H9 (cell line): ENCODE data around the gene GATAD2B. TPM values are rescaled to one million over a fixed set of nuclear protein-coding genes. Genes with fewer than 3 reads are reported as not detected.

Source experiments
- DNase-seq: peaks from one replicate; pipeline ENCODE4 v3.0.0-alpha.2; 2017
- H2AFZ ChIP-seq: one replicate; pipeline ENCODE4 v1.6.1; 2013; ENCODE audit warnings: mild to moderate bottlenecking, low read length, control low read depth, moderate library complexity
- H2AK5ac ChIP-seq: 2 replicates; pipeline ENCODE4 v1.6.1; 2013; ENCODE audit warnings: low read length, control low read depth, mixed read lengths; ENCODE audit not compliant: insufficient read length
- H2BK120ac ChIP-seq: one replicate; pipeline ENCODE4 v1.6.1; 2013; ENCODE audit warnings: low read depth, mild to moderate bottlenecking, low read length, control low read depth, inconsistent platforms; ENCODE audit not compliant: poor library complexity, severe bottlenecking
- H2BK12ac ChIP-seq: 2 replicates; pipeline ENCODE4 v1.6.1; 2013; ENCODE audit warnings: low read length, control low read depth, mixed read lengths, low read depth; ENCODE audit not compliant: insufficient read length
- H2BK15ac ChIP-seq: 2 replicates; pipeline ENCODE4 v1.6.1; 2013; ENCODE audit warnings: low read depth, low read length, control low read depth
- H2BK20ac ChIP-seq: one replicate; pipeline ENCODE4 v1.6.1; 2013; ENCODE audit warnings: low read depth, mild to moderate bottlenecking, low read length, control low read depth, inconsistent platforms; ENCODE audit not compliant: poor library complexity, severe bottlenecking
- H2BK5ac ChIP-seq: 2 replicates; pipeline ENCODE4 v1.6.1; 2013; ENCODE audit warnings: low read length, control low read depth, mixed read lengths; ENCODE audit not compliant: insufficient read length
- H3K14ac ChIP-seq: 2 replicates; pipeline ENCODE4 v1.6.1; 2013; ENCODE audit warnings: low read length, control low read depth; ENCODE audit not compliant: insufficient read depth
- H3K18ac ChIP-seq: 2 replicates; pipeline ENCODE4 v1.6.1; 2013; ENCODE audit warnings: low read depth, mild to moderate bottlenecking, mixed read lengths, low read length, control low read depth; ENCODE audit not compliant: insufficient read length
- H3K23ac ChIP-seq: 2 replicates; pipeline ENCODE4 v1.6.1; 2013; ENCODE audit warnings: low read length, control low read depth, mixed read lengths, low read depth; ENCODE audit not compliant: insufficient read length
- H3K23me2 ChIP-seq: 2 replicates; pipeline ENCODE4 v1.6.1; 2013; ENCODE audit warnings: low read depth, mild to moderate bottlenecking, mixed read lengths, low read length, control low read depth; ENCODE audit not compliant: insufficient read length, poor library complexity, severe bottlenecking
- H3K27ac ChIP-seq: 2 replicates; pipeline ENCODE4 v1.5.1; 2013; ENCODE audit warnings: low read length, control low read depth, mixed read lengths, low read depth; ENCODE audit not compliant: insufficient read length
- H3K27me3 ChIP-seq: 2 replicates; pipeline ENCODE4 v1.6.1; 2013; ENCODE audit warnings: low read length, control low read depth, inconsistent platforms; ENCODE audit not compliant: insufficient read depth
- H3K4ac ChIP-seq: 2 replicates; pipeline ENCODE4 v1.6.1; 2013; ENCODE audit warnings: low read depth, mild to moderate bottlenecking, control low read depth, inconsistent platforms, low read length, moderate library complexity
- H3K4me1 ChIP-seq: 2 replicates; pipeline ENCODE4 v1.6.1; 2013; ENCODE audit warnings: low read length, control low read depth, inconsistent platforms; ENCODE audit not compliant: insufficient read depth
- H3K4me2 ChIP-seq: 2 replicates; pipeline ENCODE4 v1.6.1; 2013; ENCODE audit warnings: low read length, control low read depth, mixed read lengths; ENCODE audit not compliant: insufficient read length, insufficient read depth
- H3K56ac ChIP-seq: 2 replicates; pipeline ENCODE4 v1.6.1; 2013; ENCODE audit warnings: low read depth, mild to moderate bottlenecking, mixed read lengths, low read length, control low read depth; ENCODE audit not compliant: insufficient read length
- H3K79me1 ChIP-seq: 2 replicates; pipeline ENCODE4 v1.6.1; 2013; ENCODE audit warnings: low read depth, mild to moderate bottlenecking, moderate library complexity, low read length, control low read depth, inconsistent platforms; ENCODE audit not compliant: insufficient read depth, poor library complexity, severe bottlenecking
- H3K79me2 ChIP-seq: 2 replicates; pipeline ENCODE4 v1.6.1; 2013; ENCODE audit warnings: low read length, control low read depth, inconsistent platforms; ENCODE audit not compliant: insufficient read depth
- H3K9ac ChIP-seq: 2 replicates; pipeline ENCODE4 v1.6.1; 2013; ENCODE audit warnings: low read length, control low read depth, mixed read lengths; ENCODE audit not compliant: insufficient read length; ENCODE audit errors: extremely low read depth
- H3K9me3 ChIP-seq: one replicate; pipeline ENCODE4 v1.6.1; 2013; ENCODE audit warnings: low read depth, low read length, inconsistent platforms; ENCODE audit not compliant: control insufficient read depth
- H3T11ph ChIP-seq: one replicate; pipeline ENCODE4 v1.6.1; 2013; ENCODE audit warnings: mild to moderate bottlenecking, low read length, control low read depth, inconsistent platforms
- H4K20me1 ChIP-seq: one replicate; pipeline ENCODE4 v1.6.1; 2013; ENCODE audit not compliant: control insufficient read depth, insufficient read length, insufficient read depth
- H4K5ac ChIP-seq: 2 replicates; pipeline ENCODE4 v1.6.1; 2013; ENCODE audit warnings: low read depth, mild to moderate bottlenecking, mixed read lengths, low read length, control low read depth; ENCODE audit not compliant: insufficient read length
- H4K8ac ChIP-seq: replicated peaks from 2 replicates; pipeline ENCODE4 v1.6.1; 2013; ENCODE audit warnings: low read length, control low read depth, mixed read lengths, low read depth; ENCODE audit not compliant: insufficient read length
- H4K91ac ChIP-seq: 2 replicates; pipeline ENCODE4 v1.6.1; 2013; ENCODE audit warnings: low read depth, mild to moderate bottlenecking, moderate library complexity, mixed read lengths, low read length, control low read depth; ENCODE audit not compliant: insufficient read length
- H3K27ac Mint-ChIP-seq, 3 experiments: 2 replicates in 2 of 3; 3 replicates in 1 of 3; pipeline ENCODE4 v1.8.0; 2020 to 2021; ENCODE audit warnings: mixed read lengths in 3 of 3, mild to moderate bottlenecking in 1 of 3, moderate library complexity in 1 of 3
- H3K27me3 Mint-ChIP-seq: 2 replicates; pipeline ENCODE4 v1.8.0; 2021; ENCODE audit warnings: low read depth, mild to moderate bottlenecking, moderate library complexity, mixed read lengths
- H3K36me3 Mint-ChIP-seq, 3 experiments: 2 replicates in 2 of 3; 3 replicates in 1 of 3; pipeline ENCODE4 v1.8.0; 2020 to 2021; ENCODE audit warnings: low read depth in 3 of 3, mixed read lengths in 3 of 3; ENCODE audit not compliant: insufficient read depth in 1 of 3
- H3K4me1 Mint-ChIP-seq, 2 experiments: 2 replicates each; pipeline ENCODE4 v1.8.0; 2020; ENCODE audit warnings: mixed read lengths in 2 of 2
- H3K4me3 Mint-ChIP-seq, 2 experiments: 2 replicates in 1 of 2; 3 replicates in 1 of 2; pipeline ENCODE4 v1.8.0; 2020 to 2021; ENCODE audit warnings: mild to moderate bottlenecking in 2 of 2, mixed read lengths in 2 of 2, moderate library complexity in 1 of 2
- H3K9me3 Mint-ChIP-seq, 2 experiments: 2 replicates in 1 of 2; 3 replicates in 1 of 2; pipeline ENCODE4 v1.8.0; 2020; ENCODE audit warnings: mild to moderate bottlenecking in 2 of 2, mixed read lengths in 2 of 2, moderate library complexity in 1 of 2
- CTCF ChIP-seq: fragments of 200-600 bp; sonication (generic); conservative IDR thresholded peaks from 3 replicates; pipeline ENCODE4 v1.8.0; 2021; ENCODE audit warnings: antibody characterized with exemption, mild to moderate bottlenecking
- WGBS: extraction: QIAGEN DNeasy Blood & Tissue Kit; methylation state at CpG from one replicate; pipeline ENCODE4 v1.1.7; 2013; ENCODE audit warnings: missing lambda C conversion rate, low lambda C conversion rate, mixed read lengths; ENCODE audit not compliant: insufficient read length; ENCODE audit errors: extremely low coverage; 5-methylcytosine and 5-hydroxymethylcytosine counted together
- total RNA-seq: library from RNA; stranded (reverse); gene quantifications from 2 replicates; pipeline ENCODE4 v1.2.1, GENCODE V29; 2021

Gene GATAD2B
- total RNA-seq, 1 experiment from 2014 or later = 44.1 TPM

GRCh38 chr1:153872934-153873333, 49.8 kb downstream of the GATAD2B start:
- Mint-ChIP-seq H3K9me3 (peaks cover 0 to 3% of the 10 kb centered on the region in 2 experiments; a peak in 1 of 5 replicates), H3K27ac (peak overlapping the region; percentile 4 to 85 (median 21); a peak in 1 of 7 replicates), H3K4me1 (peaks cover 14 to 16% of the 10 kb centered on the region in 2 experiments), H3K4me3 (no peak overlapping the region), H3K27me3 (no peaks in the 10 kb centered on the region), H3K36me3 (peaks cover 8 to 17% (median 13%) of the 10 kb centered on the region in 3 experiments; a peak in 6 of 7 replicates)
- Histone ChIP-seq H3K27me3 (no peaks in the 10 kb centered on the region), H2BK15ac (no peak overlapping the region), H3K56ac (no peak overlapping the region), H4K20me1 (no peaks in the 10 kb centered on the region), H4K5ac (no peak overlapping the region), H3K79me1 (no peaks in the 10 kb centered on the region), H3K27ac (no peak overlapping the region), H3K18ac (no peak overlapping the region), H3K23me2 (no peaks in the 10 kb centered on the region), H2BK120ac (no peak overlapping the region), H2BK12ac (no peak overlapping the region), H4K91ac (no peak overlapping the region), H3K79me2 (0 out of 2 replicates have a peak, but pooled peaks cover 6% of the 10 kb centered on the region), H2AK5ac (no peak overlapping the region), H3K4me2 (no peak overlapping the region), H3K23ac (no peak overlapping the region), H3T11ph (no peak overlapping the region), H2BK5ac (no peak overlapping the region), H3K14ac (no peak overlapping the region), H3K4me1 (no peaks in the 10 kb centered on the region; the same call in 1 of the 2 replicates), H3K9ac (no peak overlapping the region), H4K8ac (no peak overlapping the region), H2AFZ (no peak overlapping the region), H2BK20ac (no peak overlapping the region), H3K4ac (no peak overlapping the region), H3K9me3 (no peaks in the 10 kb centered on the region)
- no CpG with 5 or more reads among the region's 2 CpGs for WGBS
- no peak for DNase-seq
- TF ChIP-seq CTCF = no peak
